Measurements from ENCODE around the gene SCYL3.

DNA sequence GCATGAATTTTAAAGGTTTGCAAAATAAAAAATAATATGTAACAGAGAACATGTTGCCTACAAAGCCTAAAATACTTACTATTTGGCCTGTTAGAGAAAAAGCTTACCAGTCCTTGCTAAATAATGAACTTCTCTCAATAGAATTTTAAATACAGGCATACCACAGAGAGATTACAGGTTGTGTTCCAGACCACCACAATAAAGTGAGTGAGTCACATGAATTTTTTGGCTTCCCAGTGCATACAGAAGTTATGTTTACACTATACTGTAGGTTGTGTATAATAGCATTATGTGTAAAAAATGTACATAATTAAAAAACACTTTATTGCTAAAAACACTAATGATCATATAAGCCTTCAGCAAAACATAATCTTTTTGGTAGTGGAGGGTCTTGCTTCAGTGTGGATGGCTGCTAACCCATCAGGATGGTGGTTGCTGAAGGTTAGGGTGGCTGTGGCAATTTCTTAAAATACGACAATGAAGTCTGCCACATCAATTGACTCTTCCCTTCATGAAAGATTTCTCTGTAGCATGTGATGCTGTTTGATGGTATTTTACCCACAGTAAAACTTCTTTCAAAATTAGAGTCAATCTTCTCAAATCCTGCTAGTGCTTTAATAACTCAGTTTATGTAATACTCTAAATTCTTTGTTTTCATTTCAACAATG, 48.6 kb downstream of the SCYL3 start:
- TF ChIP-seq POLR2A (IDR thresholded peaks at IDR 0.05; ENCODE audit: low read length): no peak
- no peak for TF ChIP-seq GATA1 (IDR thresholded peaks at IDR 0.05; ENCODE audit: low read depth, low read length)
